ENCODE data around the gene CFAP65. TPM values are rescaled to one million over a fixed set of nuclear protein-coding genes. Genes with fewer than 3 reads are reported as not detected.

Gene CFAP65
- total and polyA plus RNA-seq, 2 of the 13 experiments (the other 11 are each of a cell fraction or from before 2014, with no cell fraction given), result 0.05 TPM; not detected in 1

GRCh38 chr2:218984239-218985020 lies 56.9 kb downstream of the CFAP65 start:
- Histone ChIP-seq H3K27me3 (ENCODE audit: control insufficient read depth in 1 of 2, insufficient read depth in 2 of 2, low read length in 2 of 2) (peaks cover 42 to 85% of the 10 kb centered on the region in 2 experiments), H3K9ac (ENCODE audit: insufficient read depth, low read depth, low read length) (no peak overlapping the region), H3K4me3 (replicated peaks in 1 of 3; ENCODE audit: insufficient read depth in 1 of 3, low read depth in 2 of 3, low read length in 3 of 3) (no peak overlapping the region), H3K36me3 (replicated peaks in 1 of 2; ENCODE audit: control insufficient read depth in 1 of 2, insufficient read depth in 2 of 2, low read length in 2 of 2) (no peaks in the 10 kb centered on the region), H3K79me2 (ENCODE audit: insufficient read depth, low read length) (no peaks in the 10 kb centered on the region), H4K20me1 (ENCODE audit: insufficient read depth, low read length) (peaks cover 10% of the 10 kb centered on the region; the same call in 1 of the 2 replicates), H2AFZ (ENCODE audit: low read length) (no peak overlapping the region), H3K27ac (ENCODE audit: extremely low read length, insufficient read depth, low read length) (no peak overlapping the region), H3K4me1 (ENCODE audit: insufficient read depth, low read length) (peaks cover 11% of the 10 kb centered on the region; the same call in 1 of the 2 replicates), H3K9me3 (ENCODE audit: low read length) (no peaks in the 10 kb centered on the region), H3K4me2 (ENCODE audit: low read depth, low read length) (no peak overlapping the region)
- 22% methylated on average over 45 of the region's 50 CpGs for WGBS (ENCODE audit: low lambda C conversion rate)
- ChIA-PET CTCF (ENCODE audit: low intra/inter-chr PET ratio, low total read pairs) (no interaction called here), POLR2A (no interaction called here)
- DNase-seq (ENCODE audit: low spot score) (no peak), ATAC-seq (no peak), FAIRE-seq (no peak)
- in situ Hi-C loops (cut with HindIII; ENCODE audit: extremely low pct_ligation_motif_present, low pct_unique_long_range_greater_than_20kb) (no loop called here), intact Hi-C loops (cut with micrococcal nuclease; ENCODE audit: unreplicated experiment) (loop anchor here (10.0 kb wide), 1 partner anchor 120 kb away; no protein-coding TSS in a partner anchor)
- TF ChIP-seq EZH2 (conservative IDR thresholded peaks at IDR 0.05; ENCODE audit: low read depth, low read length) (peak; percentile 60), PHF8 (CRISPR knock-in tag; IDR thresholded peaks at IDR 0.05) (no peak)
- BruUV-seq (replicated peaks), result no TSS peak

DNA sequence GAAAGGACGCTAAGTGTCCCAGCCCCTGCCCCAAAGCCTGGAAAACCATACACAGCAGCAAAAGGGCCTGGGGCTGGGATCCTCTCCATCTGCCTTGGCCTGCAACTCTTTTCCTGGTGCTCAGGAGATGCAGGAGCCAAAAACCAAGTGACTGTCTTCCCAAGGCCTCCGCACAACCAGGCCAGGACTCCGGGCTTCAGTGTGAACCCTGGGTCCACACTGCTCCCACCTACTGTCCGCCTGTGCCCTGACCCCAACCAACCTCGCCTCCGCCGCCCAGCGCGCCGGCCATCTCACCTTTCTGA lies 57.4 kb downstream of the CFAP65 start:
- TF ChIP-seq RFXAP (CRISPR knock-in tag; IDR thresholded peaks at IDR 0.05; ENCODE audit: borderline replicate concordance), result no peak
- TF ChIP-seq RFX3 (CRISPR knock-in tag; IDR thresholded peaks at IDR 0.05), result no peak
- WGBS (ENCODE audit: low lambda C conversion rate), result 33% methylated on average over 10 of the region's 10 CpGs
- ChIA-PET CTCF (ENCODE audit: low intra/inter-chr PET ratio, low total read pairs) (no interaction called here), POLR2A (no interaction called here)
- H3K27ac ChIP-seq (ENCODE audit: extremely low read length, insufficient read depth, low read length), result no peak overlapping the region
- no peak overlapping the region for H3K9ac ChIP-seq (ENCODE audit: insufficient read depth, low read depth, low read length)
- ATAC-seq, result no peak
- H3K36me3 ChIP-seq (replicated peaks in 1 of 2; ENCODE audit: control insufficient read depth in 1 of 2, insufficient read depth in 2 of 2, low read length in 2 of 2), result no peaks in the 10 kb centered on the region
- H3K4me2 ChIP-seq (ENCODE audit: low read depth, low read length), result no peak overlapping the region
- no peak for DNase-seq (ENCODE audit: low spot score)
- peaks cover 11% of the 10 kb centered on the region; the same call in 1 of the 2 replicates for H3K4me1 ChIP-seq (ENCODE audit: insufficient read depth, low read length)
- no peaks in the 10 kb centered on the region for H3K9me3 ChIP-seq (ENCODE audit: low read length)
- no TSS peak for BruUV-seq (replicated peaks)
- H4K20me1 ChIP-seq (ENCODE audit: insufficient read depth, low read length), result peaks cover 10% of the 10 kb centered on the region; the same call in 1 of the 2 replicates
- in situ Hi-C loops (cut with HindIII; ENCODE audit: extremely low pct_ligation_motif_present, low pct_unique_long_range_greater_than_20kb), result no loop called here
- H3K4me3 ChIP-seq (replicated peaks in 1 of 3; ENCODE audit: insufficient read depth in 1 of 3, low read depth in 2 of 3, low read length in 3 of 3), result no peak overlapping the region
- peaks cover 40 to 82% of the 10 kb centered on the region in 2 experiments for H3K27me3 ChIP-seq (ENCODE audit: control insufficient read depth in 1 of 2, insufficient read depth in 2 of 2, low read length in 2 of 2)
- H3K79me2 ChIP-seq (ENCODE audit: insufficient read depth, low read length), result no peaks in the 10 kb centered on the region
- FAIRE-seq, result no peak
- intact Hi-C loops (cut with micrococcal nuclease; ENCODE audit: unreplicated experiment), result loop anchor here (10.0 kb wide), 1 partner anchor 119 kb away; no protein-coding TSS in a partner anchor
- H2AFZ ChIP-seq (ENCODE audit: low read length), result no peak overlapping the region

All from HepG2 (cell line).